Measurements from ENCODE around the gene NFATC2.

The NFATC2 gene

GRCh38 chr20:51514249-51514648 lies 28.3 kb downstream of the NFATC2 start:
- no peak for TF ChIP-seq CTCF (IDR thresholded peaks at IDR 0.05; ENCODE audit: extremely low read depth, missing control alignments)
- DNase-seq (ENCODE audit: low spot score): no peak

GRCh38 chr20:51513545-51513944 lies 29.0 kb downstream of the NFATC2 start:
- no peak for TF ChIP-seq CTCF (IDR thresholded peaks at IDR 0.05; ENCODE audit: extremely low read depth, missing control alignments)
- DNase-seq (ENCODE audit: low spot score): no peak

- TF ChIP-seq CTCF (IDR thresholded peaks at IDR 0.05; ENCODE audit: extremely low read depth, missing control alignments): no peak
- no peak for DNase-seq (ENCODE audit: low spot score)
Measured at GRCh38 chr20:51512645-51513044, 29.9 kb downstream of the NFATC2 start.

- TF ChIP-seq CTCF (IDR thresholded peaks at IDR 0.05; ENCODE audit: extremely low read depth, missing control alignments): no peak
- no peak for DNase-seq (ENCODE audit: low spot score)
Measured at GRCh38 chr20:51511861-51512619, 30.5 kb downstream of the NFATC2 start.

- no peak for DNase-seq (ENCODE audit: low spot score)
- TF ChIP-seq CTCF (IDR thresholded peaks at IDR 0.05; ENCODE audit: extremely low read depth, missing control alignments): no peak
Measured at GRCh38 chr20:51510936-51511605, 31.4 kb downstream of the NFATC2 start.

GRCh38 chr20:51510169-51510568 lies 32.4 kb downstream of the NFATC2 start:
- DNase-seq (ENCODE audit: low spot score): no peak
- TF ChIP-seq CTCF (IDR thresholded peaks at IDR 0.05; ENCODE audit: extremely low read depth, missing control alignments): no peak

GRCh38 chr20:51509208-51509607 lies 33.3 kb downstream of the NFATC2 start:
- no peak for TF ChIP-seq CTCF (IDR thresholded peaks at IDR 0.05; ENCODE audit: extremely low read depth, missing control alignments)

More at GRCh38 chr20:51509208-51509607, 33.3 kb downstream of the NFATC2 start:
- no peak for DNase-seq (ENCODE audit: low spot score)
